NCI-H2107 (cell line): Measurements from ENCODE around the gene NFKBIB.
"Not testable (repeated sequence)": the region's sequence is repeated elsewhere in the genome, so short reads cannot be mapped to it uniquely, and the experiment has no call there.

Experiments used
- DNase-seq: peaks from one replicate; lab custom pipeline; 2025; lab: John Stamatoyannopoulos, UW

The NFKBIB gene

GRCh38 chr19:38928391-38929001 lies 28.7 kb downstream of the NFKBIB start:
- DNase-seq = no peak

GRCh38 chr19:38929929-38930775 lies 30.4 kb downstream of the NFKBIB start, which contains the start of gene SARS2:
TSS of gene SARS2 (minus strand) at chr19:38930763. CDS start at chr19:38930736, 27 bp downstream.
- peak; percentile 94 for DNase-seq

- DNase-seq = peak; percentile 97
Measured at GRCh38 chr19:38930776-38931520, 31.2 kb downstream of the NFKBIB start, which contains the start of gene MRPS12. TSS of gene MRPS12 (plus strand) at chr19:38930944. CDS start at chr19:38931295, 351 bp downstream.

- DNase-seq = no peak
Measured at GRCh38 chr19:38931521-38931793, 31.7 kb downstream of the NFKBIB start.

DNA sequence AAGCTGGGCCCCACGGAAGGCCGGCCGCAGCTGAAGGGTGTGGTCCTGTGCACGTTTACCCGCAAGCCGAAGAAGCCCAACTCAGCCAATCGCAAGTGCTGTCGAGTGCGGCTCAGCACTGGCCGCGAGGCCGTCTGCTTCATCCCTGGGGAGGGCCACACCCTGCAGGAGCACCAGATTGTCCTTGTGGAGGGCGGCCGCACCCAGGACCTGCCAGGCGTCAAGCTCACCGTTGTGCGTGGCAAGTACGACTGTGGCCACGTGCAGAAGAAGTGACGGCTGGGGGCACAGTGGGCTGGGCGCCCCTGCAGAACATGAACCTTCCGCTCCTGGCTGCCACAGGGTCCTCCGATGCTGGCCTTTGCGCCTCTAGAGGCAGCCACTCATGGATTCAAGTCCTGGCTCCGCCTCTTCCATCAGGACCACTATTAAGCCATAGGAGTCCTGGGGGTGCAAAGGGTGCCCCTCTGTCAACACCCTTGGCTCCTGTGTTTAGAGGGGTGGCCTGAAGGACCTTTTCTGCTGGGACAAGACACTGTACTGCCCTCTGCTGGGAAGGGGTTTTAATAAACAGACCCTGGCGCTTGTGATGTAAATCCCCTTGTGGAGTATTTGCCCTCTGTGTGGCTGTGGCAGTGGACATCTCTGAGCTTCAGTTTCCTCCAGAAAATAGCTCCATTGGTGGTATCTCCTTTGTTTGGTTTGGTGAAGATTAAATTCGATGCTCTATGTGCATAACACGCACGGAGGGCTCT lies 32.8 kb downstream of the NFKBIB start:
- no peak for DNase-seq

- DNase-seq = no peak
Measured at GRCh38 chr19:38933544-38933943, 33.8 kb downstream of the NFKBIB start.

- no peak for DNase-seq
Measured at GRCh38 chr19:38939957-38940356, 40.2 kb downstream of the NFKBIB start.

DNA sequence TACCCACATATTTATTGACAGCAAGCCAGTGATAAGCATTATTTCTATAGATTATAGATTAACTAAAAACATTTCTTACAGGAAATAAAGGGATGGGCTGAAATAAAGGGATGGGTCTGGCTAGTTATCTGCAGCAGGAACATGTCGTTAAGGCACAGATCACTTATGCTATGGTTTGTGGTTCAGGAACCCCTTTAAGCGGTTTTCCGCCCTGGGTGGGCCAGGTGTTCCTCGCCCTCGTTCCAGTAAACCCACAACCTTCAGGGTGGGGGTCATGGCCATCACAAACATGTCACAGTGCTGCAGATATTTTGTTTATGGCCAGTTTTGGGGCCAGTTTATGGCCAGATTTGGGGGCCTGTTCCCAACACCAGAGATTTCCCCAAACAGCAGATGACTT lies 41.7 kb downstream of the NFKBIB start:
- not testable (repeated sequence) for DNase-seq

DNA sequence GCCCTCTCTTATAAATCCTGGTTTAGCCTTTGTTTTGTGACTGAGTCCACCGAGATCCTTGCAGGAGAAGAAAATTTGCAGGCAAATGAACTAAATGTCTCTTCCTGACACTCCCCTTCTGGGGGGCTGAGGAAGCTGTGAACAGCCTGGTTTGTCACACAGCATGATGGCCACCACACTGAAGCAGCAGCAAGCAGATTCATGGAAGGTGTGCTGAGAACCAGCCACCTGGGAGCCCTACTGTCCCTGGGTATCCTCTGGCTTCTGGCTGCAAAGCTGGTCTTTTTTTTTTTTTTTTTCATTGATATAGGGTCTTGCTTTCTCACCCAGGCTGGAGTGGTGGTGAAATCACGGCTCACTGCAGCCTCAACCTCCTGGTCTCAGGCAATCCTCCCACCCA lies 42.2 kb downstream of the NFKBIB start:
- no peak for DNase-seq

DNA sequence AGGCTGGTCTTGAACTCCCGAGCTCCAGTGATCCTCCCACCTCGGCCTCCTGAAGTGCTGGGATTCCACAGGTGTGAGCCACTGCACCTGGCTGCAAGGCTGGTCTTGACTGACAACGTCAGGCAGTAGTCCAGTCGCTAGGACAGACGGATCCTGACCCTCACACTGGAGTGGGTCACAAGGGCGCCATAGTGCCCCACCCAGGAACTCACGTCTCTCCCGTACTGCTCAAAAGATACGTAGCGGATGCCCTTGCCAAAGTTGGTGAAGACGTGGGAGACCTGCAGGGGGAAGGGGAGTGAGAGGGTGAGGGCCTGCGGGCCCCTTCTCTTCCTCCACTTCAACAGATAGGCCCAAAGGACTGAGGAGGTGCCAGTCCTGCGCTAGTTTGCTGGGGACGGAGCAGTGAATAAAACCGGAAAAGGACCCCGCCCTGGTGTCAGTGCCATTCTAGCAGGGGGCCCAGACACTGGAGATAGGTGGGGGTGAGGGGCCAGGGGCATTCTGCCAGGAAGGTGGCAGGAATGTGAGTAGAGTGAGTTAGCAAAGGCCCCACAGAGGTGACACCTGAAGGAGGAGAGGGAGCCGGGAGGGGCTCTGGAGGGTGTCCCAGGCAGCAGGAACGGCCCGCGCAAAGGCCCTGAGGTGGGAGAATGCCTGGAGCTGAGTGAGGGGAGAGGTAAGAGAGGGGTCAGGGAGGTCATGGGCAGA lies 42.9 kb downstream of the NFKBIB start:
- DNase-seq = no peak

DNA sequence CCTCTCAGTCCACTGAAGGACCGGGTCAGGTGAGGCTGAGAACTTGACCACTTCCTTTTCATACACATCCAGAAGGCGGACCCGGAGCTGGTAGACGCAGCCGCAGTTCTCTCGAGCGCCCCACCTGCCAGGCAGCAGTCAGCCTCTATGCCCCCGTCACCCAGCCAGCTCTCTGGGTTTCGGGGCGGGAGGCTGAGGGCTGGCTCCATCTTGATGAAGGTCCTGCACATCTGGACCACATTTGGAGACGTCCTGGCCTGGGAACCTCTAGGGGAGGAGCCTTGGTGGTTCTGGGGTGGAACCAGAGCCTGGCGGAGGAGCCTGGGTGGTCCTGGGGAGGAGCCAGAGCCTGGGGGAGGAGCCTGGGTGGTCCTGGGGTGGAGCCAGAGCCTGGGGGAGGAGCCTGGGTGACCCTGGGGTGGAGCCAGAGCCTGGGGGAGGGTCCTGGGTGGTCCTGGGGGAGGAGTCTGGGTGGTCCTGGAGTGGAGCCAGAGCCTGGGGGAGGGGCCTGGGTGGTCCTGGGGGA lies 45.3 kb downstream of the NFKBIB start:
- no peak for DNase-seq

GRCh38 chr19:38945562-38946228 lies 45.9 kb downstream of the NFKBIB start:
- no peak for DNase-seq

GRCh38 chr19:38946229-38947010 lies 46.7 kb downstream of the NFKBIB start:
- DNase-seq = no peak

DNA sequence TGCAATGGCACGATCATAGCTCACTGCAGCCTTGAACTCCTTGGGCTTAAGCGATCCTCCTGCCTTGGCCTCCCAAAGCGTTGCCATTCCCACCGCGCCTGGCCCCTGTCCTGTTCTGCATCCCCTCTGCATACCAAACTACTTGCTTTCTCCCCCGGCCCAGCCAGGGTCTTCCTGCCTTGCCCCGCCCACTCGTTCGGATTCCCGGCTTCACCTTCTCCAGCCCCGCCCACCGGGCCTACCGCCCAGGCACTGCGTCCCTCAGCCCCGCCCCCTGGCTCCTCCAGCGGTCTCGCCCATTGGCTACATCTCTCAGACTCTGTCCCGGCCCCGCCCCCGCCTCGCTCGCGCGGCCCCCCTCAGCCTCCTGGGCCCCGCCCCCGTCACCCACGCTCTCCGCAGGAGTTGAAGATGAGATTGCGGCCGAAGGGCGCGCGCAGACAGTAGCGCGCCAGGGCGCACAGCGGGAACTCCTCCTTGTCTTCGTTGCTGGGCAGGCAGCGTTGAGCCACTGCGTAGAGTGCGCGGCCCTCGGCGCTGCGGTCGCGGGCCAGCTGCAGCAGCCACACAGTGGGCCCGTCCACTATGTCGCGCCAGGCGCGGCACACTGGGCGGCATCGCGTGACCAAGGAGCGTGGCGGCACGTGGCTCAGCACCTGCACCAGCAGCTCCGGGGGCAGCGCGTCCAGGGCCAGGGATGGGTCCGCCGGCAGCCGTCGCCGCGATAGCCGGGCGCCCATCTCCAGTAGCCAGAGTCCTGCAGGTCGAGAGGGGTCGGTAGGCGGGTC lies 50.0 kb downstream of the NFKBIB start:
- DNase-seq = peak; percentile 19

DNA sequence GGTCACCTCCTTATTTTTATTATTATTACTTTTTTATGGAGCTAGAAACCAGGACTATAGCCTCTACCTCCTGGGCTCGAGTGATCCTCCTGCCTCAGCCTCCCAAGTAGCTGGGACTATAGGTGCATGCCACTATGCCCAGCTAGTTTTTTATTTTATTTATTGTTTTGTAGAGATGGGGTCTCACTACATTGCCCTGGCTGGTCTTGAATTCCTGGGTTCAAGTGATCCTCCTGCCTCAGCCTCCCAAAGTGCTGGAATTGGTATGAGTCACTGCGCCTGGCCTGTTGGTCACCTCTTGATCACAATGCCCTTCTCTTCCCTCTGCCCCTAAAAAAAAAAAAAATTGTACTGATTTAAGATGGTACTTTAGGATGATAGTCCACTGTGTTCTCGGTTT lies 51.4 kb downstream of the NFKBIB start:
- no peak for DNase-seq

DNA sequence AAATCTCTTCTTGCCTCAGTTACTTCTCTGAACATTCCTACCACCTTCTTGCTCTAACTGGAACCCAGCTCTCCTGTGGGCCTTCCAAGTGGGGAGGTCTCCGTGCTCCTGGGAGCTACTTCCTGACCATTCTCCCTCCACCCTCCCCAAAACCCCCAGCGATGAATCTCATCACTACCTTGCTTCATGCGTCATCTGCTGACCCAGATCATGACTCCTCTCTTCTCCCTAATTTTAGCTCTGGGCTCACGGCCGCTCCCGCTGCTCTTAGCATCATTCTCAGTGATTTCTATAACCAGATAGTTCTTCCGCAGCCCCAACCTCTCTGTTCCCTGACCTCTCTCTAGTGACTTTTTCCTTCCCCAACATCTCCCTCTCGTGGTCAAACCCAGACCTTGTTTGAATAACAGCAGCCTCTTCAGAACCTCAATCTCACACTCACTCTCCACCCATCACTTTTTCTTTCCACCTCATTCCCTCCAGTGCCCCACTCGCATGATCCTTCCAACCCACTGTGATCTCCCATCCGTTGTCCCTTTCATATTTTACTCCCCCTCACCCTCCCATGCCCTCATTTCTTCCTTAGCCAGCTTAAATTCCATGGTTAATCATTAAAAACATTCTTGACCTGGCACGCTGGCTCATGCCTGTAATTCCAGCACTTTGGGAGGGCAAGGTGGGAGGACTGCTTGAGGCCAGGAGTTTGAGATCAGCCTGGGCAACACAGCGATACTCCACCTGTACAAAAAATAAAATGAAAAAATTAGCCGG lies 52.8 kb downstream of the NFKBIB start:
- DNase-seq = peak; percentile 52

GRCh38 chr19:38953677-38954076 lies 53.9 kb downstream of the NFKBIB start:
- DNase-seq = no peak

DNA sequence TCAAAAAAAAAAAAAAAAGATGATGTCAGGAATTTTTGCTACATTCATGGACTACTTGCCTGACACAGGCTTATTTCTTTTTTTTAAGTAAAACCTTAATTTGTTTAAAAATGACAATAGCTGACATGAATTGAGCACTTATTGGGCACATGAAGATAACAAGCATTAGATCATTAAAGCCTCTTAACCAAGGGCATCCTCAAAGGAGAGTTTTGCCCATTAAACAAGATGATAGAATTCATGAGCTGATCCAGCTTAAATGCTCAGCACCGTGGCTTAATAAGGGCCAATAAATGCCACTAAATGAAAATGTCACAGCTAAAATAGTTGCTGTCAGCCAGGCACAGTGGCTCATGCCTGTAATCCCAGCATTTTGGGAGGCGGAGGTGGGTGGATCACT lies 56.5 kb downstream of the NFKBIB start:
- DNase-seq = no peak
